Ascending aorta (tissue), 2 donors: ENCODE results near the gene PXDN. TPM values are rescaled to one million over a fixed set of nuclear protein-coding genes. Genes with fewer than 3 reads are reported as not detected.

ENCODE experiments used
- DNase-seq, 2 donors: peaks; one replicate each; pipeline ENCODE4 v3.0.0-alpha.2; 2019; ENCODE audit warnings: low spot score in 2 of 2
- H3K27ac ChIP-seq, 2 donors: fragments of 200-600 bp; sonication (generic); one replicate each; pipeline ENCODE4 v1.5.1; 2016 to 2017; ENCODE audit warnings: mild to moderate bottlenecking in 1 of 2
- H3K27me3 ChIP-seq: fragments of 200-600 bp; sonication (generic); one replicate; pipeline ENCODE4 v1.5.1; 2017
- H3K36me3 ChIP-seq, 2 donors: fragments of 200-600 bp; sonication (generic); one replicate each; pipeline ENCODE4 v1.5.1; 2016
- H3K4me1 ChIP-seq, 2 donors: fragments of 200-600 bp; sonication (generic); one replicate each; pipeline ENCODE4 v1.5.1; 2016 to 2017; ENCODE audit warnings: mild to moderate bottlenecking in 1 of 2
- H3K4me3 ChIP-seq, 2 donors: fragments of 200-600 bp; sonication (generic); one replicate each; pipeline ENCODE4 v1.5.1; 2016 to 2017; ENCODE audit warnings: mild to moderate bottlenecking in 1 of 2
- H3K9me3 ChIP-seq, 2 donors: fragments of 200-600 bp; sonication (generic); one replicate each; pipeline ENCODE4 v1.5.1; 2016
- intact Hi-C: fragments of 100-400 bp; cut with DNase I; formaldehyde crosslinking; loops from one replicate; pipeline ENCODE4 v1.15.1; 2023
- total RNA-seq: library from RNA; depleted of rRNA; stranded (reverse); fragments of >200 nt; gene quantifications from one replicate; pipeline ENCODE4 v1.1.0, GENCODE V29; 2016
- TF ChIP-seq, protein P1 (sequence below), 3 experiments: fragments of 200-600 bp in 2 of 3; fragments of 450-650 bp in 1 of 3; sonication (generic) in 2 of 3; IDR thresholded peaks; one replicate each; pipeline ENCODE4 v1.5.1; 2016 to 2019; ENCODE audit warnings: antibody characterized with exemption in 3 of 3, mild to moderate bottlenecking in 1 of 3, moderate library complexity in 1 of 3

Gene PXDN
- total RNA-seq, 1 donor from 2014 or later = 188 TPM

DNA sequence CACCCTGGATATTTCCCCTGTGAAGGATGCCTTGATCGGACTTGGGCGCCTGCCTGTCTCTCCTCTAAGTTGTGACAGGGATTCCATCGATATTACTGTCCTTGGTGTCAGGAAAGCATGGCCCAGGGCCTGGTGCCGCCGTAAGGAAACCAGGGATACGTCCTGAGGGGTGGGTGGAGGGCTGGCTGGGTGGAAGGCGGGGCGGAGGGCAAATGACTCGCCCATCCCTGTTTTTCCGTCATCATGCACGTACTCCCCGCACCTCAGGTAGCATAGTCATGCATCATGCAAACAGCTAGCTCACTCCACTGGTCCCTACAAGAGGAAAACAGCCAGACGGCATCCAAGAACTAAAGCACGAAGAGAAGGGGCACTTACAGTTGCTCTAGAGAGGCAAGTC, 57.1 kb downstream of the PXDN start:
- H3K9me3 ChIP-seq = no peaks in the 10 kb centered on the region
- DNase-seq = no peak
- H3K27ac ChIP-seq = no peak overlapping the region
- peaks cover 4% of the 10 kb centered on the region in 2 donors for H3K4me1 ChIP-seq
- H3K36me3 ChIP-seq = peaks cover 36 to 67% of the 10 kb centered on the region in 2 donors
- no peaks in the 10 kb centered on the region for H3K27me3 ChIP-seq
- H3K4me3 ChIP-seq = no peak overlapping the region
- intact Hi-C loops = no loop called here
- TF ChIP-seq, protein P1, sequence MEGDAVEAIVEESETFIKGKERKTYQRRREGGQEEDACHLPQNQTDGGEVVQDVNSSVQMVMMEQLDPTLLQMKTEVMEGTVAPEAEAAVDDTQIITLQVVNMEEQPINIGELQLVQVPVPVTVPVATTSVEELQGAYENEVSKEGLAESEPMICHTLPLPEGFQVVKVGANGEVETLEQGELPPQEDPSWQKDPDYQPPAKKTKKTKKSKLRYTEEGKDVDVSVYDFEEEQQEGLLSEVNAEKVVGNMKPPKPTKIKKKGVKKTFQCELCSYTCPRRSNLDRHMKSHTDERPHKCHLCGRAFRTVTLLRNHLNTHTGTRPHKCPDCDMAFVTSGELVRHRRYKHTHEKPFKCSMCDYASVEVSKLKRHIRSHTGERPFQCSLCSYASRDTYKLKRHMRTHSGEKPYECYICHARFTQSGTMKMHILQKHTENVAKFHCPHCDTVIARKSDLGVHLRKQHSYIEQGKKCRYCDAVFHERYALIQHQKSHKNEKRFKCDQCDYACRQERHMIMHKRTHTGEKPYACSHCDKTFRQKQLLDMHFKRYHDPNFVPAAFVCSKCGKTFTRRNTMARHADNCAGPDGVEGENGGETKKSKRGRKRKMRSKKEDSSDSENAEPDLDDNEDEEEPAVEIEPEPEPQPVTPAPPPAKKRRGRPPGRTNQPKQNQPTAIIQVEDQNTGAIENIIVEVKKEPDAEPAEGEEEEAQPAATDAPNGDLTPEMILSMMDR (IDR thresholded peaks at IDR 0.05) = no peak

DNA sequence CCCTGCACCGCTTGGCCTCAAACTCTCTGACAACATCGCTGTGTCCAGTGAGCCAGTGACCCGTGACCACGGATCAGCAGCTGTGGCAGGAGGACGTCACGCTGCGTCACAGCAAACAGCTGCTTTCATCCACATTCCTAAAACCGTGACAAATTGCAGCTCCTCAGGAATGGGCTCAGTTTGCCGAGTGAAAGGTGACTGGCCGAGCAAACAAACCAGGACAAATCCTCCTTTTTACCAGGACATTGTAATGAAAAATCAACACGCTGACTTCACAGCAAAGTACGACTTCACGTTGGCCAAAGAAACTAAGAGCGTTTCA, 57.6 kb downstream of the PXDN start:
- H3K4me3 ChIP-seq = no peak overlapping the region

DNA sequence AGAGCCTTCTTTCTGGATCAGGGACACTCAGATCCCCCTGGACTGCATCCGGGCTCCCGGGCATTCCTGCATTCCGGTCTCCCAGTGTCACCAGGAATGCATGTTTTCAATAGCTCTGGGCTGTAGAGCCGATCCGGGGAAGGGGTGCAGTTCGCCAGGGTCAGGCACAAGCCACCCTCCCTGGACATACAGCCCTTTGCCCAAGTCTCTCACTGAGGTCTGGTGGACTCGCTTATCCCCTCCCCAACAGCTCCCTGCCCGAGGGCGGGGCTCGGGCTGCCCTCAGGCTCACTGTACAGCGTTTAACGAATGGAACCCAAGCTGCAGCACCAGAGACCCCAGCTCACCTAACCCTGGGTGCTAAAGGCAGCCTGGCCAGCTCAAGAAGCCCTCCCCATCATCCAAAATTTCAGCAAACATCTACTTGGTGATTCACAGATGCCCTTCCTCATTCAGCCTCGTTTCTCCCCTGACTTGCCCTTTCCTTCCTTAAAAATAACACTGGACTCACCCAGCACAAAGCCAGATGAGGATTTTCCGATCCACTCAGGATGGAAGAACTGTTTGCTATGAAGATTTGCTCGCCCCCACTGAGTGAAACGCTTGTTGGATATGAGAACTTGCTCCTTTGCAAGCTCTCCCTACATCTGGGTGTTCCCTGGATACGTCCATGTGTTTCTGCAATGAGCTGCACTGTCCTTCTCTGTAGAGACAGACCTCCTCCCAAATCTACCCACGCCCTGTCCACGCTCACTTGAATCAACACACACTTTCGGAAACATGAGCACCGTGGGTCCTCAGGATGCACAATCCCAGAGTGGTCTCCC, 58.1 kb downstream of the PXDN start:
- DNase-seq = no peak
- Histone ChIP-seq H3K36me3 (peaks cover 44 to 68% of the 10 kb centered on the region in 2 donors), H3K4me1 (peaks cover 4% of the 10 kb centered on the region in 2 donors), H3K9me3 (no peaks in the 10 kb centered on the region), H3K27me3 (no peaks in the 10 kb centered on the region), H3K4me3 (no peak overlapping the region), H3K27ac (no peak overlapping the region)
- TF ChIP-seq, protein P1 (IDR thresholded peaks at IDR 0.05) = no peak
- intact Hi-C loops = no loop called here

More for the DNA sequence above, 57.6 kb downstream of the PXDN start:
- TF ChIP-seq, protein P1 (IDR thresholded peaks at IDR 0.05) = no peak
- intact Hi-C loops = no loop called here
- no peaks in the 10 kb centered on the region for H3K9me3 ChIP-seq
- no peaks in the 10 kb centered on the region for H3K27me3 ChIP-seq
- no peak overlapping the region for H3K27ac ChIP-seq
- H3K36me3 ChIP-seq = peaks cover 38 to 67% of the 10 kb centered on the region in 2 donors
- no peak for DNase-seq
- peaks cover 4% of the 10 kb centered on the region in 2 donors for H3K4me1 ChIP-seq

DNA sequence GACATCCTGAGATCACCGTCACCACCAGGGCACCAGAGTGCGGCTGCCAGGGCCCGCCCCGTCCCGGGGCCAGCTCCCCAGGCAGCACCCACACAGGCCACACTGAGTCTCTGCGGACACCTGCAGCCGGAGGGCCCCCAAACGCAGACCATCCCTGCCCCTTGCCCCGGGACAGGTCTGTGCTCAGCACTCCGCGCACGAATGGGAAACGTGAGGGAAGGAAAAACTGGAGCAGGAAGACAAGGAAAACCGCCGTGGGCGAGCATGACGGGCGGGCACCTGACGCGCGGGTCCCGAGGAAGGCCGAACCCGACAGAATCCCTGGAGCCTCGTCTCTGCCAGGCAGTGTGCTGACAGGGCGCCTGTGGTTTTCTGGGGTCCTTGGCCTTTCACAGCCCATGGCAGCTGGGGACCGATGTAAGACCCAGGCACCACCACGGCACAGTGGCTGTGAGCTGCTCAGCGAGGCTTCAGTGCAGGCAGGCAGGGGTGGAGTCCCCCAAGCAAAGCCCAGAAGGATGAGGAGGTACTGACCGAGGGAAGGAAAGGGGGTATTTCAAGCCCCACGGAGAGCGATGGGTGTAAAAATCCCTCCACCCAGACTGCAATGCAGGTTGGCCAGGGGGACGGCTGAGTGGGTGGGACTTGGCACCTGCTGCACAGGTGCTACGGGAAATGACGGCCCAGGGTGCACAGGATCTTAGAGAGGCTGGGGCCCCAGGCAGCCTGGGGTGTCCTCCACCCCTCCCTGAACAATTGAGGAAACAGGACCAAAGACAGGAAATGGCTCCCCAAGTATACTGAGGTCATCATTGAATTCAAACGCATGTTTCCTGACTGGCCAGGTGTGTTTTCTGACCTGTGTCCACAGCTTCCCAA, 59.0 kb downstream of the PXDN start:
- no peaks in the 10 kb centered on the region for H3K9me3 ChIP-seq
- TF ChIP-seq, protein P1 (IDR thresholded peaks at IDR 0.05) = no peak
- H3K4me3 ChIP-seq = no peak overlapping the region
- intact Hi-C loops = no loop called here
- H3K4me1 ChIP-seq = peaks cover 4% of the 10 kb centered on the region in 2 donors
- no peaks in the 10 kb centered on the region for H3K27me3 ChIP-seq
- H3K27ac ChIP-seq = no peak overlapping the region
- no peak for DNase-seq
- peaks cover 51 to 74% of the 10 kb centered on the region in 2 donors for H3K36me3 ChIP-seq

DNA sequence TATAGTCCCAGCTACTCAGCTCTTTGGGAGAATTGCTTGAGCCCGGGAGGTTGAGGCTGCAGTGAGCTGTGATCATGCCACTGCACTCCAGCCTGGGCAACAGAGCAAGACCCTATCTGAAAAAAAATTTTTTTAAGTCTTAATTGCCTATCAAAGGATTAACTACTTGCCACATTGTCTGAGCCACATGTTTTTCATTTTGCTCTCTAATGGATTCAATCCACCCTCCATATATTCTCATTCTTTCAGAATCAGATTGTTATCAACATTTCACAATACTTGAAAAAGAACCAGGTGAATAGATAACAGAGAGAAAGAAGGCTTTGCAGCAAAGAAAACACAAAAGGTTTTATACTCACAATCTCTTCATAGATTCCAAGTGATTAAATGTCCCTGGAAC, 61.0 kb downstream of the PXDN start:
- TF ChIP-seq, protein P1 (IDR thresholded peaks at IDR 0.05) = no peak
- intact Hi-C loops = no loop called here
- no peaks in the 10 kb centered on the region for H3K27me3 ChIP-seq
- no peak overlapping the region for H3K4me3 ChIP-seq
- DNase-seq = no peak
- no peaks in the 10 kb centered on the region for H3K9me3 ChIP-seq
- no peak overlapping the region for H3K27ac ChIP-seq
- peaks cover 60 to 83% of the 10 kb centered on the region in 2 donors for H3K36me3 ChIP-seq
- H3K4me1 ChIP-seq = peaks cover 4% of the 10 kb centered on the region in 2 donors
